Effector memory CD4-positive, alpha-beta T cell (primary cell): ENCODE data around the gene TTLL9.
"Not testable (repeated sequence)": the region's sequence is repeated elsewhere in the genome, so short reads cannot be mapped to it uniquely, and the experiment has no call there.

Source experiments
- DNase-seq, 3 donors: peaks; one replicate each; pipeline ENCODE4 v3.0.0-alpha.2; 2020
- H3K27ac ChIP-seq: 2 replicates; pipeline ENCODE4 v1.7.0; 2013; ENCODE audit warnings: mild to moderate bottlenecking, low read length, moderate library complexity; ENCODE audit not compliant: insufficient read depth, poor library complexity, severe bottlenecking
- H3K27me3 ChIP-seq: replicated peaks from 2 replicates; pipeline ENCODE4 v1.7.0; 2013; ENCODE audit warnings: mild to moderate bottlenecking, low read length; ENCODE audit not compliant: insufficient read depth, control insufficient read depth, poor library complexity, severe bottlenecking
- H3K36me3 ChIP-seq: 2 replicates; pipeline ENCODE4 v1.7.0; 2013; ENCODE audit warnings: mild to moderate bottlenecking, low read length, moderate library complexity; ENCODE audit not compliant: control insufficient read depth, insufficient read depth
- H3K4me1 ChIP-seq: 2 replicates; pipeline ENCODE4 v1.7.0; 2013; ENCODE audit warnings: low read length, mild to moderate bottlenecking; ENCODE audit not compliant: control insufficient read depth, insufficient read depth, poor library complexity, severe bottlenecking
- H3K4me3 ChIP-seq: 2 replicates; pipeline ENCODE4 v1.7.0; 2013; ENCODE audit warnings: low read length, low read depth, mild to moderate bottlenecking; ENCODE audit not compliant: insufficient read depth, poor library complexity, severe bottlenecking
- H3K9me3 ChIP-seq: 2 replicates; pipeline ENCODE4 v1.7.0; 2013; ENCODE audit warnings: mild to moderate bottlenecking, low read length, moderate library complexity; ENCODE audit not compliant: control insufficient read depth

The TTLL9 gene

DNA sequence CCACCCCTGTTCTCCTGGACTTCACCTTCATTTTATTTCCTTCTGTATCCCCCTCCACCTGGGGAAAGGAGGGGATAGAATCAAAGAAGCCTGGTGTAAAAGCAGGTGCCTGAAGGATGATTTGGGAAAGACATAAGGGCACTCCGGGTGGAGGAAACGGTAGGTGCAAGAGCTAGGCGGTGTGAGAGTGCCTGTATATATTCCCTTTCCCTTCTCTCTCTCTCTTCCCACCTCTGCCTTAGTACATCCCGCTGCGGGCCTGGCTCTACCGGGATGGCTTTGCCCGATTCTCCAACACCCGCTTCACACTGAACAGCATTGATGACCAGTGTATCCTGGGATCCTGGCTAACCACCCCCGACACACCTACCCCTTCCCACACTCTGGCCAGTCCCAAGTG lies 55.2 kb downstream of the TTLL9 start:
- Histone ChIP-seq H3K4me1 (no peaks in the 10 kb centered on the region), H3K36me3 (no peaks in the 10 kb centered on the region), H3K27me3 (no peaks in the 10 kb centered on the region), H3K9me3 (no peaks in the 10 kb centered on the region), H3K27ac (no peak overlapping the region), H3K4me3 (no peak overlapping the region)
- no peak for DNase-seq

DNA sequence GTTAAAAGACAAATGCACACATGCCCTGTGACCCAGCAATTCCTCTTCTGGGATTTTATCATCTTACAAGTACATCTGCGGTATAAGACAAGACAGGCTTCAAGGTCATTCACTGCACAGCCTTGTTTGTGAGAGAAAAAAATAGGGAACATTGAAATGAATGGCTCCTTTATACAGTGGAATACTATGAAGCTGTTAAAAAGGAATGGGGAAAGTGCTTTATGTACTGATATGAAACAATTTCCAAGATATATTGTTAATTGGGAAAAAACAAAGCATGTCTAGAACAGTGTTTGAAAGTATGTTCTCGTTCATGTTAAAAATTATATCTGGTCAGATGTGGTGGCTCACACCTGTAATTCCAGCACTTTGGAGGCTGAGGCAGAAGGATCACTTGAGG lies 56.1 kb downstream of the TTLL9 start:
- H3K27me3 ChIP-seq = no peaks in the 10 kb centered on the region
- no peak overlapping the region for H3K4me3 ChIP-seq
- no peaks in the 10 kb centered on the region for H3K36me3 ChIP-seq
- no peaks in the 10 kb centered on the region for H3K9me3 ChIP-seq
- H3K27ac ChIP-seq = no peak overlapping the region
- no peak for DNase-seq
- no peaks in the 10 kb centered on the region for H3K4me1 ChIP-seq

DNA sequence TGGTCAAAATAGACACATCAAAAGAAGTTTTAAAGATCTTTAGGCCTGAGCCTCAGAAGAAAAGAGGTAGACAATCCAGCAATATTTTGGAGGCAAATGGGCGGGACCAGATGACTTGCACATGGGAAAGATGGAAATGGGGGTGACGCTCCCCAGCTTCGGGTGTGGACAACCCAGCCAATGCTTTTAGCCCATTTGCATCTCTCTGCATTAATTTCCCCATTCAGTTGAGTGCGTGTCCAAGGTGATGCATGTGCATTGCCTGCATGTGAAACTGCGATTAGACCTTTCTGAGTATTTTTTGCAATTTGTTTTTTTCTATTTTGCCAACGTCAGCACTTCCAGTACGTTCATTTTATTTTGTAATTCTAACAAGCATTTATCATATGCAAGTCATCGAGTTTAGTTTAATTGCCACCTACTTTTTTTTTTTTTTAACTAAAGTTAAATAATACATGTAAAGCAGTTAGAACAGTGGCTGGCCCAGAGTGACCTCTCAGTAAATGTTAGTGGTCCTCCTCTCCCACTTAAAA lies 57.3 kb downstream of the TTLL9 start:
- Histone ChIP-seq H3K27me3 (no peaks in the 10 kb centered on the region), H3K4me3 (no peak overlapping the region), H3K36me3 (no peaks in the 10 kb centered on the region), H3K9me3 (no peaks in the 10 kb centered on the region), H3K4me1 (no peaks in the 10 kb centered on the region), H3K27ac (no peak overlapping the region)
- DNase-seq = no peak

DNA sequence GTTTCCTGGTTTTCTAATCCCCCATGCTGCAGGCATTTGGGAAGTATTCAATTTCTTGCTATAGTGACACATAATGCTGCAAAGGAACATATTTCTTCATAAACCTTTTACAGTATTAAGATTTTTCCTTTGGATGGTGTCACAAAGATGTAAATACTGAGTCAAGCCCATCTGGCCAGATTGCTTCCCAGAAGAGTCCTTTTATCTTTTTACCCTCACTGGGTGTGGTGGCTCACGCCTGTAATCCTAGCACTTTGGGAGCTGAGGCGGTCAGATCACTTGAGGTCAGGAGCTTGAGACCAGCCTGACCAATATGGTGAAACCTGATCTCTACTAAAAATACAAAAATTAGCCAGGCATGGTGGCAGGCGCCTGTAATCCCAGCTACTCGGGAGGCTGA lies 59.2 kb downstream of the TTLL9 start:
- H3K4me3 ChIP-seq, H3K36me3 ChIP-seq, DNase-seq, H3K9me3 ChIP-seq, H3K27ac ChIP-seq, H3K27me3 ChIP-seq, H3K4me1 ChIP-seq: not testable (repeated sequence)

DNA sequence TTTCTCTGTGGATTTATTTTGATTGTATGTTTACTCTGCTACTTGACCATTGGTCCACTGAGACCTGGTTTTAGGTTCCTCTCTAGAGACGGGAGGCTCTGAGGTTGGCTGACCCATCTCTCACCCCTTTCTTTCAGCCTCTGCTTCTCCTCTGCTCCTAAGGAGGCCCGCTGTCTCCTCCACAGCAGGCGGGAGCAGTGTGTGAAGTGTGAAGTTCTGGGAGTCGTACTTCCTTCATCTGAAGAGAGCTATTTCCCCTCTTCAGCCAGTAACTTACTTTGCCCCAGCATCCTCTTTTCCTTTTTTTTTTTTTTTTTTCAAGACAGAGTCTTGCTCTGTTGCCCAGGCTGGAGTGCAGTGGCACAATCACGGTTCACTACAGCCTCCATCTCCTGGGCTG lies 60.3 kb downstream of the TTLL9 start:
- Histone ChIP-seq H3K36me3 (no peaks in the 10 kb centered on the region), H3K9me3 (no peaks in the 10 kb centered on the region), H3K27me3 (no peaks in the 10 kb centered on the region), H3K4me3 (no peak overlapping the region), H3K27ac (no peak overlapping the region), H3K4me1 (no peaks in the 10 kb centered on the region)
- DNase-seq = no peak

DNA sequence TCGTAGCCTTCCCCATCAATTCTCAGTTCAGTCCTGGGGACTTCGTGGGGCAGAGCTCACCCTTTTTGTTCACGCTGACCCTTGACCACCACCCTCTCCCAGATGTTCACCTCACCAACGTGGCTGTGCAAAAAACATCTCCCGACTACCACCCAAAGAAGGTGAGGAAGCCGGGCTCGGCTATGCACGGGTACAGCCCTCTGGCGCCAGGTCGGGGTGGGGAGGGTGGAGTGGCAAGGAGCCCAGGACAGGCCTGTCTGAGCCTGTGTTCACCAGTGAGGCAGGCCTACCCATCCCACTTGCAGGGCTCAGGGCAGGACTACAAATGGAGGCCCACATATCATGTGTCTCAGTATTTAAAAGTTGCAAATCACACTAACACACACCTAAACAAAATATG lies 63.3 kb downstream of the TTLL9 start:
- no peak overlapping the region for H3K27ac ChIP-seq
- H3K36me3 ChIP-seq = no peaks in the 10 kb centered on the region
- H3K4me3 ChIP-seq = no peak overlapping the region
- H3K9me3 ChIP-seq = no peaks in the 10 kb centered on the region
- H3K27me3 ChIP-seq = no peaks in the 10 kb centered on the region
- no peaks in the 10 kb centered on the region for H3K4me1 ChIP-seq
- DNase-seq = no peak

DNA sequence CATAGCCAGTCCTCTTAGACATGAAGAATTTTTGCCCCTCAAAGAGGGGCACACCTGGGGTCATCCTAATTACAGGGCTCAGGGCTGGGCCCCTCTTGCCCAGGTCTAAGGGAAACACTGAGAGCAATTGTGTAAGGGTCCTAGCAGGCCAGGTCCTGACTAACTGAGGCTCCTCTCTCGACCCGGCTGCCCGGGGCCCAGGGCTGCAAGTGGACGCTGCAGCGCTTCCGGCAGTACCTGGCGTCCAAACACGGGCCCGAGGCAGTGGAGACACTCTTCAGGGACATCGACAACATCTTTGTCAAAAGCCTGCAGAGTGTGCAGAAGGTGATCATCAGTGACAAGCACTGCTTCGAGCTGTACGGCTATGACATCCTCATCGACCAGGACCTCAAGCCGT lies 64.1 kb downstream of the TTLL9 start:
- Histone ChIP-seq H3K27me3 (no peaks in the 10 kb centered on the region), H3K36me3 (no peaks in the 10 kb centered on the region)

DNA sequence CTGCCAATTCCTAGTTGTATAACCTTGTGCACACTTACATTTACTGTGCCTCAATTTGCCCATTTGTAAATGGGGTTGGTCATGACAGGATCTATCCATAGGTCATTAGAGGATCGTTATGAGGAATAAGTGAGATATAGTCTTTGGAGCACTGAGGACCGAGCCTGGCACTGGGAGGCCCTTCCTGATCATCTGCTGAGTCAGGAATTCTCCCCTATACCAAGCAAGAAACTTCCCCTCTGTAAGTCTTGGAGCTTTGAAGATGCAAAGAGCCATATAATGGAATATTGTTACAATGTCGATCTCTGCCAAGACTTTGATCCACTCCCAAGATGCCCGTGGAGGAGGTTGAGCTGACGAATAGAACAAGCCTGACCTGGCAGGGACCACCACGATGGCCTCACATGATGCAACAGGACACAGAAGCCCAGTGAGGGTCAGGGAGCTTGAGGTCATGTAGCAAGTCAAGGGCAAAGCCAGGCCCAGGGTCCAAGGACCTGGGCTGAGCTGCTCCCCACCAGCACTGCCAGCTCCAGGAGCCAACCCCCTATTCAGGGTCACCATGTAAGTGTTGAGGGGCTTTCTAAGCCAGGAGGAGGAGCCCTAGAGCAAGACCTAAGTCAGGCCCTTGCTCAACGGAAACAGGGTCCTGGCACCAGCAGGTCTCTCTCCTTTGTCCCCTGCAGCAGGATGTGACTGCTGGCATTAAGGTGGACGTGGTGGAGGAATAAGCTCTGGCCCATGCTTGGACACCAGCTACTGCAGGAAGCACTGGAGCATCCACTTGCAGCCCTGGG lies 64.7 kb downstream of the TTLL9 start:
- Histone ChIP-seq H3K9me3 (no peaks in the 10 kb centered on the region), H3K4me1 (no peaks in the 10 kb centered on the region), H3K27me3 (no peaks in the 10 kb centered on the region), H3K36me3 (no peaks in the 10 kb centered on the region), H3K27ac (no peak overlapping the region), H3K4me3 (no peak overlapping the region)
- DNase-seq = no peak

More for the DNA sequence above, 64.1 kb downstream of the TTLL9 start:
- Histone ChIP-seq H3K9me3 (no peaks in the 10 kb centered on the region), H3K27ac (no peak overlapping the region), H3K4me1 (no peaks in the 10 kb centered on the region), H3K4me3 (no peak overlapping the region)
- DNase-seq = no peak

DNA sequence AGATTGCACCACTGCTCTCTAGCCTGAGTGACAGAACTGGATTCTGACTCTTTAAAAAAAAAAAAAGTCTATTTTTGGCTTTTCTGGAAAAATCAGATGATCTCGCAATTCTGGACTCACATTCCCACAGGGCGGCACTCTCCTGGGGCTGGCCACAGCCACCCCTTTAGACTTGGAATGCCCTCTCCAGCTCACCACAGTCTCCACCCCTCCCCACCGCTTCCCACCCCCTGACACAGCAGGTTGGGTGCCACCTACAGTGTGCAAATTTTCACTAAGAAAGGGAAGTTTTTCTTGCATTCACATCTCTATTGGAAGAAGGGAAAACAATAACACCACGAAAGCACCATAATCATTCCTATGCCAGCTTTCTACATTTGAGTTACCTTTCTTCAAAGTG lies 66.0 kb downstream of the TTLL9 start:
- no peaks in the 10 kb centered on the region for H3K4me1 ChIP-seq
- DNase-seq = no peak
- no peaks in the 10 kb centered on the region for H3K36me3 ChIP-seq
- no peak overlapping the region for H3K27ac ChIP-seq
- H3K27me3 ChIP-seq = no peaks in the 10 kb centered on the region
- no peak overlapping the region for H3K4me3 ChIP-seq
- no peaks in the 10 kb centered on the region for H3K9me3 ChIP-seq

DNA sequence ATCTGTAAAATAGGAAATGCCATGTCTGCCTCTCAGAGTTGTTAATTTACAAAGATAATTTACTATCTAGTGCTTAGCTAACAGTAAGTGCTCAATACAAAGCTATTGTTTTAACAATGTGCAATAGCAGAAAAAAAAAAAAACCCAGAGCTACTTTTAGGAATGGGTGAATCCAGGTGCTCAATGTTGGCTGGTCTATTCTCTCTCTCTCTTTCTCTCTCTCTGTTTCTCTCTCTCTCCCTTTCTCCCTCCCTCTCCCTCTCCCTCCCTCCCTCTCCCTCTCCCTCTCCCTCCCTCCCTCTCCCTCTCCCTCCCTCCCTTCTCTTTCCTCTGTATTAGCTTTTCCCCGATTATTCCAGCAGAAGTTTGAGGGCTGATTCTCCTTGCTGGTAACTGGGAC lies 67.4 kb downstream of the TTLL9 start:
- Histone ChIP-seq H3K4me1 (no peaks in the 10 kb centered on the region), H3K27ac (no peak overlapping the region), H3K36me3 (peaks cover 6% of the 10 kb centered on the region), H3K4me3 (no peak overlapping the region), H3K27me3 (no peaks in the 10 kb centered on the region), H3K9me3 (no peaks in the 10 kb centered on the region)
- DNase-seq = no peak
